HCT116 (cell line): Measurements from ENCODE around the gene ERBB2. TPM values are rescaled to one million over a fixed set of nuclear protein-coding genes. Genes with fewer than 3 reads are reported as not detected.

ENCODE experiments used
- ATAC-seq: fragments of 200-7000 bp; cut with Tn5 transposase; 2 replicates; pipeline ENCODE4 v1.9.1; 2020; ENCODE audit warnings: mild to moderate bottlenecking, moderate library complexity
- BruUV-seq: library from RNA; stranded (reverse); fragments of 400-500 nt; replicated peaks from 2 replicates; lab custom pipeline; 2021; lab: Mats Ljungman, UMichigan
- CTCF ChIA-PET: fragments of 300-600 bp; sonication (Branson Sonifier 250); formaldehyde crosslinking; loops from one replicate; lab custom pipeline; 2021; ENCODE audit warnings: antibody characterized with exemption; lab: Charles Lee
- POLR2A ChIA-PET: fragments of 300-600, 350-600 bp; sonication (Branson Sonifier 250); formaldehyde crosslinking; loops from one replicate; lab custom pipeline; 2021; ENCODE audit warnings: antibody characterized with exemption; lab: Charles Lee
- RAD21 ChIA-PET, 2 experiments: fragments of 300-600 bp; sonication (Branson Sonifier 250); formaldehyde crosslinking; loops; one replicate each; lab custom pipeline; 2023; ENCODE audit warnings: low total read pairs in 2 of 2; ENCODE audit not compliant: uncharacterized antibody in 2 of 2, unreplicated experiment in 2 of 2, low non-redundant PET in 1 of 2; lab: Charles Lee
- DNase-seq: peaks from one replicate; pipeline ENCODE4 v3.0.0-alpha.2; 2010; ENCODE audit warnings: low read depth, low spot score
- H2AFZ ChIP-seq: fragments of 200-600 bp; shearing (Covaris generic), sonication (generic); 2 replicates; pipeline ENCODE4 v1.6.1; 2017; ENCODE audit warnings: low read depth, mixed run types, mixed read lengths, antibody characterized with exemption, low read length; ENCODE audit not compliant: poor library complexity, severe bottlenecking
- H3K27ac ChIP-seq: 2 replicates; pipeline ENCODE4 v1.5.1; 2012; ENCODE audit warnings: low read depth, low read length
- H3K27me3 ChIP-seq: fragments of 200-600 bp; sonication (generic); 2 replicates; pipeline ENCODE4 v1.6.1; 2016; ENCODE audit warnings: mixed run types, low read length, mixed read lengths; ENCODE audit not compliant: insufficient read depth
- H3K36me3 ChIP-seq, 2 experiments: fragments of 200-500 bp in 1 of 2; fragments of 200-600 bp in 1 of 2; sonication (Bioruptor generic) in 1 of 2; sonication (generic) in 1 of 2; 2 replicates each; pipeline versions ENCODE4 v1.5.1 to v1.6.1; 2014 to 2016; ENCODE audit warnings: low read length in 2 of 2, inconsistent platforms in 1 of 2, mixed read lengths in 1 of 2, mixed run types in 1 of 2; ENCODE audit not compliant: insufficient read depth in 2 of 2, control insufficient read depth in 1 of 2
- H3K4me1 ChIP-seq, 2 experiments: fragments of 200-600 bp in 1 of 2; sonication (generic) in 1 of 2; 2 replicates each; pipeline versions ENCODE4 v1.5.1 to v1.6.1; 2012 to 2017; ENCODE audit warnings: low read length in 2 of 2, inconsistent platforms in 1 of 2, mild to moderate bottlenecking in 1 of 2, mixed read lengths in 1 of 2, mixed run types in 1 of 2, moderate library complexity in 1 of 2; ENCODE audit not compliant: insufficient read depth in 2 of 2, control insufficient read depth in 1 of 2
- H3K4me2 ChIP-seq: fragments of 200-600 bp; sonication (generic); 2 replicates; pipeline ENCODE4 v1.6.1; 2017; ENCODE audit warnings: mixed run types, low read length, mixed read lengths
- H3K4me3 ChIP-seq, 2 experiments: fragments of 200-600 bp in 1 of 2; sonication (generic) in 1 of 2; replicated peaks in 1 of 2; 2 replicates each; pipeline ENCODE4 v1.5.1; 2011 to 2016; ENCODE audit warnings: low read length in 2 of 2, control low read depth in 1 of 2, low read depth in 1 of 2, mild to moderate bottlenecking in 1 of 2, mixed read lengths in 1 of 2, mixed run types in 1 of 2
- H3K79me2 ChIP-seq: fragments of 200-600 bp; sonication (generic); 2 replicates; pipeline ENCODE4 v1.6.1; 2017; ENCODE audit warnings: mild to moderate bottlenecking, mixed run types, low read length, moderate library complexity, mixed read lengths; ENCODE audit not compliant: insufficient read depth
- H3K9ac ChIP-seq: fragments of 200-600 bp; sonication (generic); 2 replicates; pipeline ENCODE4 v1.6.1; 2016; ENCODE audit warnings: low read length, mixed read lengths
- H3K9me2 ChIP-seq: fragments of 200-600 bp; sonication (generic), shearing (Covaris generic); 2 replicates; pipeline ENCODE4 v1.6.1; 2017; ENCODE audit warnings: mixed run types, mild to moderate bottlenecking, moderate library complexity; ENCODE audit not compliant: insufficient read depth
- H3K9me3 ChIP-seq, 2 experiments: fragments of 200-500 bp in 1 of 2; fragments of 200-600 bp in 1 of 2; sonication (Bioruptor generic) in 1 of 2; sonication (generic) in 1 of 2; 2 replicates each; pipeline ENCODE4 v1.6.1; 2014 to 2017; ENCODE audit warnings: low read length in 2 of 2, mixed read lengths in 2 of 2, inconsistent platforms in 1 of 2, low read depth in 1 of 2, mild to moderate bottlenecking in 1 of 2, mixed run types in 1 of 2, moderate library complexity in 1 of 2; ENCODE audit not compliant: control insufficient read depth in 1 of 2, insufficient read depth in 1 of 2
- H4K20me1 ChIP-seq: fragments of 200-600 bp; sonication (generic), shearing (Covaris generic); 2 replicates; pipeline ENCODE4 v1.6.1; 2017; ENCODE audit warnings: mixed run types, mild to moderate bottlenecking, moderate library complexity; ENCODE audit not compliant: insufficient read depth
- CEBPB ChIP-seq: IDR thresholded peaks from 2 replicates; pipeline ENCODE4 v1.6.1; 2012; ENCODE audit warnings: low read depth
- EGR1 ChIP-seq: IDR thresholded peaks from 2 replicates; pipeline ENCODE4 v1.6.1; 2012; ENCODE audit warnings: low read depth
- ELF1 ChIP-seq: IDR thresholded peaks from 2 replicates; pipeline ENCODE4 v1.6.1; 2012; ENCODE audit warnings: low read depth, borderline replicate concordance
- EZH2 ChIP-seq: fragments of 200-600 bp; sonication (generic); IDR thresholded peaks from 2 replicates; pipeline ENCODE4 v1.6.1; 2017; ENCODE audit warnings: antibody characterized with exemption, mixed run types
- EZH2phosphoT487 ChIP-seq: fragments of 200-600 bp; IDR thresholded peaks from 2 replicates; pipeline ENCODE4 v1.6.1; 2018; ENCODE audit warnings: antibody characterized with exemption, borderline replicate concordance
- FOSL1 ChIP-seq: IDR thresholded peaks from 2 replicates; pipeline ENCODE4 v1.6.1; 2012; ENCODE audit warnings: low read depth
- JUND ChIP-seq: IDR thresholded peaks from 2 replicates; pipeline ENCODE4 v1.6.1; 2012
- POLR2A ChIP-seq: IDR thresholded peaks from 2 replicates; pipeline ENCODE4 v1.7.0; 2011; ENCODE audit warnings: borderline replicate concordance; ENCODE audit not compliant: insufficient read depth, insufficient read length; ENCODE audit errors: extremely low read depth
- POLR2AphosphoS5 ChIP-seq: IDR thresholded peaks from 2 replicates; pipeline ENCODE4 v1.6.1; 2011; ENCODE audit warnings: mild to moderate bottlenecking, low read depth, low read length, moderate library complexity
- SIN3A ChIP-seq: IDR thresholded peaks from 2 replicates; pipeline ENCODE4 v1.6.1; 2012; ENCODE audit warnings: low read depth
- SP1 ChIP-seq: IDR thresholded peaks from 2 replicates; pipeline ENCODE4 v1.6.1; 2012; ENCODE audit warnings: low read depth
- TCF7L2 ChIP-seq: IDR thresholded peaks from 2 replicates; pipeline ENCODE4 v1.7.0; 2011; ENCODE audit warnings: borderline replicate concordance, inconsistent platforms; ENCODE audit not compliant: insufficient read depth, insufficient read length; ENCODE audit errors: extremely low read depth
- ZBTB33 ChIP-seq: IDR thresholded peaks from 2 replicates; pipeline ENCODE4 v1.6.1; 2011; ENCODE audit warnings: mild to moderate bottlenecking, low read length, moderate library complexity; ENCODE audit not compliant: insufficient replicate concordance; ENCODE audit errors: extremely low read depth
- ZNF274 ChIP-seq: fragments of 200-500 bp; sonication (Bioruptor generic); IDR thresholded peaks from 2 replicates; pipeline ENCODE4 v1.6.1; 2014; ENCODE audit warnings: mild to moderate bottlenecking, low read depth, low read length, inconsistent platforms
- intact Hi-C: fragments of 100-400 bp; cut with micrococcal nuclease; formaldehyde crosslinking; loops from 2 replicates; pipeline ENCODE4 v1.10.0; 2022
- total RNA-seq: library from RNA; stranded (reverse); gene quantifications from one replicate; pipeline ENCODE4 v1.2.1, GENCODE V29; 2021; ENCODE audit not compliant: unreplicated experiment

Gene ERBB2
- total RNA-seq, 1 experiment from 2014 or later: 75.8 TPM

DNA sequence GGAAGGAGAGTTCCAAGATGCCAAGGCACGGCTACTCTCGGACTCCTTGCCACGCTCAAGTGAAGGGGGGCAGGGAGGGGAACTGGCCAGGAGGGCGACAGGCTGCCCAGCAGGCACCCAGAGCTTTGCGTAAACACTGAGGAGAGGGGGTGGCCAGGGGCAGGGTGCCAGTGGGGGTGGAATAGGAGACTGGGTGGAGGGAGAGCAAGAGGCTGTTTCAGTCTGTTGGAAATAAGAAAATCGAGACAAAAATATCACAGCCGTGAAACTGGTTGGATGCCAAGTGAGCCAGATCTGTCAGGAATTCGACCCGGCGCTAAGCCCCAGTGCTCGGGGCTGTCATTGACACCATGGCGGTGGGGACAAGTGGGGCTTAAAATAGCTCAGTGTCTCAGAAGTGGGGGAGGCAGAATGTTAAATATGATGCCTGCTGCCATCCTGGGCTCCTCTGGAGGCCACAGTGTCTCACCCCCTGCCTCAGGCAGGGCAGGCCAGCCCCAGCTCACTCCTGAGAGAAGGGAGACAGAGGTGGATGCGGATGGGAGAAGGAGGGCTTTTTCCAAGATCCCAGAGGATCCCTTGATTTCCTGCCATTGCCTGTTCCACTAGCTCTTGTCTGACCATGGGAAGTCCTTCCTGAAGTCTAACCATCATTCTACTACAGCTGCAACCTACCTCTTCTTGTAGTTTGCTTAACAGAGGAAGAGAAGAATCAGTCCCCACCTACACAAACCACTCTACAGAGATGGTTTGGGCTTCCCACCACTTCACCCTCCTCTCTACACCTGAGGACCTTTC lies 22.1 kb upstream of the ERBB2 start:
- ATAC-seq (no peak), DNase-seq (no peak)
- ChIA-PET RAD21 (no interaction called here), POLR2A (no interaction called here), CTCF (interaction anchor here (1.4 kb wide), 1 partner anchor 53 kb away, joined by 3 read pairs; the partner anchor contains the start of gene MIEN1)
- H3K4me3 ChIP-seq: no peak overlapping the region
- no peak overlapping the region for H3K27ac ChIP-seq
- TF ChIP-seq EZH2phosphoT487 (no peak), POLR2AphosphoS5 (no peak), EGR1 (no peak), ELF1 (no peak), CEBPB (no peak), ZNF274 (no peak), TCF7L2 (no peak), EZH2 (no peak), POLR2A (no peak), JUND (no peak), FOSL1 (no peak), ZBTB33 (no peak), SIN3A (no peak), SP1 (no peak)
- no peaks in the 10 kb centered on the region for H3K27me3 ChIP-seq
- H3K9ac ChIP-seq: no peak overlapping the region
- no peak overlapping the region for H3K4me2 ChIP-seq
- H3K4me1 ChIP-seq: peaks cover 17 to 19% of the 10 kb centered on the region in 2 experiments; a peak in 2 of 4 replicates
- intact Hi-C loops: no loop called here
- no peaks in the 10 kb centered on the region for H3K79me2 ChIP-seq
- H3K9me3 ChIP-seq: no peaks in the 10 kb centered on the region
- no peaks in the 10 kb centered on the region for H3K36me3 ChIP-seq
- BruUV-seq: no TSS peak
- no peaks in the 10 kb centered on the region for H3K9me2 ChIP-seq
- no peak overlapping the region for H2AFZ ChIP-seq
- no peaks in the 10 kb centered on the region for H4K20me1 ChIP-seq
